Small intestine (tissue), 7 donors: Measurements from ENCODE around the gene KNCN. TPM values are rescaled to one million over a fixed set of nuclear protein-coding genes. Genes with fewer than 3 reads are reported as not detected.

Experiments
- DNase-seq, 2 donors: peaks; one replicate each; pipeline versions ENCODE4 v3.0.0 to v3.0.0-alpha.2; 2013
- FAIRE-seq: peaks from 2 replicates; lab custom pipeline; 2012; peaks lifted over from hg19 to GRCh38; lab: Jason Lieb, UNC
- H3K27ac ChIP-seq, 3 donors: one replicate each; pipeline ENCODE4 v1.5.1; 2013; ENCODE audit warnings: low read length in 2 of 3, mild to moderate bottlenecking in 2 of 3, control low read depth in 1 of 3, inconsistent platforms in 1 of 3, low read depth in 1 of 3, moderate library complexity in 1 of 3
- H3K27me3 ChIP-seq, 3 donors: one replicate each; pipeline ENCODE4 v1.6.1; 2013; ENCODE audit warnings: low read length in 3 of 3, inconsistent platforms in 1 of 3; ENCODE audit not compliant: control insufficient read depth in 3 of 3, insufficient read depth in 3 of 3
- H3K36me3 ChIP-seq, 3 donors: one replicate each; pipeline ENCODE4 v1.6.1; 2013; ENCODE audit warnings: low read length in 3 of 3, inconsistent platforms in 1 of 3, low read depth in 1 of 3, mild to moderate bottlenecking in 1 of 3, moderate library complexity in 1 of 3; ENCODE audit not compliant: control insufficient read depth in 3 of 3, insufficient read depth in 2 of 3
- H3K4me1 ChIP-seq, 3 donors: one replicate each; pipeline ENCODE4 v1.6.1; 2013; ENCODE audit warnings: low read length in 2 of 3, inconsistent platforms in 1 of 3, low read depth in 1 of 3, mild to moderate bottlenecking in 1 of 3, moderate library complexity in 1 of 3; ENCODE audit not compliant: control insufficient read depth in 3 of 3, insufficient read depth in 2 of 3
- H3K4me3 ChIP-seq, 3 donors: one replicate each; pipeline ENCODE4 v1.5.1; 2013; ENCODE audit warnings: low read length in 3 of 3, control low read depth in 1 of 3, inconsistent platforms in 1 of 3, low read depth in 1 of 3, mild to moderate bottlenecking in 1 of 3, moderate library complexity in 1 of 3
- H3K9me3 ChIP-seq, 2 donors: one replicate each; pipeline ENCODE4 v1.6.1; 2013; ENCODE audit warnings: low read depth in 1 of 2, low read length in 1 of 2; ENCODE audit not compliant: control insufficient read depth in 2 of 2, insufficient read depth in 1 of 2
- WGBS, 3 donors: extraction: QIAGEN DNeasy Blood & Tissue Kit; methylation state at CpG; one replicate each; pipeline ENCODE4 v1.1.7; 2013; 5-methylcytosine and 5-hydroxymethylcytosine counted together
- polyA plus RNA-seq, 4 donors: library from polyadenylated mRNA; stranded (reverse) in 3 of 4; unstranded in 1 of 4; fragments of 200-250 nt in 3 of 4; fragments of 120-200 nt in 1 of 4; gene quantifications; one replicate each; pipeline versions ENCODE4 v1.2.1 to v1.2.3, GENCODE V29; 2013
- donor health status: healthy with polysubstance abuse.
- donor health status: control.
- donor health status: control.
- donor health status: Bipolar disorder and iron deficiency.
- donor health status: healthy.

Gene KNCN
- polyA plus RNA-seq, 4 donors = not detected

DNA sequence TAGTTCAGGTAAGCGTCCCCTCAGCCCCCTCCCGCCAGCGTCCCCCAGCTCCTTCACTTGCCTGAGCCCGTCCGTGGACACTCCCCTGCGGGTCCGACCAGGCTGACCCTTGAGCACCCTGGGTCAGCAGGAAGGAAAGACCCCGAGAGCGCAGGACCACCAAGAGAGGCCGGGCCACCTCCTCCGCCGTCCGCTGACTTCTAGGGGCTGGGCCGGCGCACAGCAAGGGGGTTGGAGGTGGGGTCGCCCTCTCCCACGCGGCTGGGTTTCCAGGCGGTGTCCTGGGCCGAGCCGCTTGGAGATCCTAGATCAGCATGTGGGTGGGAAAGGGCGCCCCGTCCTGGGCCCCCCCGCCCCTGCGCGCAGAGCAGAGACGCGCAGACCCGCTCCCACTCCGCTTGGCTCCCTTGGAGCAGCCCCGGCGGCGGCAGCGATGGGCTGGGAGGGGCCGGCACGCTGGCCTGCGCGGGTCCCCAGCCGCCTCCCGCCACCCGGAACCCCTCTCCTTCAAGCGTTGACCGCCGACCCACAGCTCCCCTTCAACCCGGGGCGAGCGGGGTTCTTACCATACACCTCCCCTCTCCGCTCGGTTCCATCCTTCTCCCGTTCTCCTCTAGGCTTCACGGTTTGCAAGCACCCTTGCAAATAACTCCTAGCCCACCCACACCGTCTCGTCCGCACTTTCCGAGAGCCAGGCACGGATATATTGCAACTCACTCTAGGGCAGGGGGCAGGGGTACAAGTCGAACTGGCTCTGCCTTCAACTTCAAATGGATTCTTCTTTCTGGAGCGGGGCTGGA, 7.5 kb downstream of the KNCN start:
- H3K27ac ChIP-seq = no peak overlapping the region
- H3K9me3 ChIP-seq = no peaks in the 10 kb centered on the region
- no peaks in the 10 kb centered on the region for H3K36me3 ChIP-seq
- no peak for FAIRE-seq
- H3K27me3 ChIP-seq = peaks cover 0 to 59% (median 17%) of the 10 kb centered on the region in 3 donors
- H3K4me3 ChIP-seq = no peak overlapping the region
- DNase-seq = no peak
- H3K4me1 ChIP-seq = no peaks in the 10 kb centered on the region
- 5 to 16% (median 10%) methylated on average over 50 to 58 of the region's 58 CpGs for WGBS, 3 donors

DNA sequence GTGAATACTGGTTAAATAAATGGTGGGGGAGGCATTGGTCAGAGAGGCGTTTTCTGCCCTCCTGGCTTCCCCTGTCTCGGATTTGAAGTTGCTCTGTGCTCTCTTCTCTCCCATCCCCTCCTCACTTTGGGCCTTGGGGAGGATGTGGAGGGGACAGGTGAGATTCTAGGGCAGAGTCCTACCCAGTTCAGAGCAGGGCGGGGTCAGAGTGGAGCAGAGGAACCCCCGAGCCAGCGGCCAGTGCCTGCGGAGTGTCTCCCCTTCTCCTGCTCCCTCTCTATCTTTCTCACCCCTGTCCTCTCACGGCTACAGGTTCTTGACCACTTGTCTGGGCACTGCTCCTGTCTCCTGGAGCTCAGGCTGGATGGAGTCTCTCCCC, 8.1 kb downstream of the KNCN start:
- DNase-seq = no peak
- H3K27me3 ChIP-seq = peaks cover 0 to 61% (median 17%) of the 10 kb centered on the region in 3 donors
- no peak for FAIRE-seq
- no peaks in the 10 kb centered on the region for H3K36me3 ChIP-seq
- no peaks in the 10 kb centered on the region for H3K4me1 ChIP-seq
- H3K9me3 ChIP-seq = no peaks in the 10 kb centered on the region
- no peak overlapping the region for H3K4me3 ChIP-seq
- WGBS, 3 donors = 39 to 47% (median 41%) methylated on average over 6 to 7 of the region's 7 CpGs
- no peak overlapping the region for H3K27ac ChIP-seq

- DNase-seq (no peak), FAIRE-seq (no peak)
- no peak overlapping the region for H3K27ac ChIP-seq
- no peaks in the 10 kb centered on the region for H3K4me1 ChIP-seq
- no peak overlapping the region for H3K4me3 ChIP-seq
- WGBS, 3 donors = 73 to 92% (median 79%) methylated on average over 8 to 9 of the region's 9 CpGs
- H3K27me3 ChIP-seq = peaks cover 0 to 51% (median 13%) of the 10 kb centered on the region in 3 donors
- no peaks in the 10 kb centered on the region for H3K9me3 ChIP-seq
- H3K36me3 ChIP-seq = no peaks in the 10 kb centered on the region
These were observed 11.5 kb downstream of the KNCN start for GRCh38 chr1:46539972-46540371.

GRCh38 chr1:46538147-46538546, 13.3 kb downstream of the KNCN start:
- Histone ChIP-seq H3K27ac (no peak overlapping the region), H3K27me3 (peaks cover 3 to 49% (median 8%) of the 10 kb centered on the region in 3 donors), H3K9me3 (no peaks in the 10 kb centered on the region), H3K4me1 (peaks cover 0 to 5% (median 0%) of the 10 kb centered on the region in 3 donors), H3K4me3 (no peak overlapping the region), H3K36me3 (no peaks in the 10 kb centered on the region)
- DNase-seq (peak; percentile 32 to 82), FAIRE-seq (no peak)
- 21 to 56% (median 39%) methylated on average over 2 of the region's 2 CpGs for WGBS, 3 donors

GRCh38 chr1:46537651-46538050, 13.8 kb downstream of the KNCN start:
- Histone ChIP-seq H3K9me3 (no peaks in the 10 kb centered on the region), H3K27me3 (peaks cover 3 to 45% (median 8%) of the 10 kb centered on the region in 3 donors), H3K27ac (no peak overlapping the region), H3K4me1 (peaks cover 0 to 6% (median 0%) of the 10 kb centered on the region in 3 donors), H3K4me3 (no peak overlapping the region), H3K36me3 (no peaks in the 10 kb centered on the region)
- no peak for DNase-seq
- WGBS, 3 donors = 52 to 58% (median 55%) methylated on average over 2 of the region's 2 CpGs
- no peak for FAIRE-seq

DNA sequence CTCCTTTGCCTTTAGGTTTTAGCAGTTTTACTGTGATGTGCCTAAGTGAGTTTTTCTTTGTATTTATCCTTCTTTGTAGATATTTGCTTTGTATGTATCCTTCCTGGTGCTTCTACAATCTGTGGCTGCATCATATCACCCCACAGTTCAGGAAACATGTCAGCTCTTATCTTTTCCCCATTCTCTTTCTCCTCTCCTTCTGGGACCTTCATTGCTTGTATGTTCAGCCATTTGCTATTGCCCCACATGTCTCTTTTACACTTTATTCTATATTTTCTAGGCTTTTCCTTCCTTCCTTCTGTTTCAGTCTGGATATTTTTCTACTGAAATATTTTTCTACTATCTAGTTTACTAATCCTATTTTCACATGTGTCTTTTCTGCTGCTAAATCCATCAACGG, 14.9 kb downstream of the KNCN start:
- H3K36me3 ChIP-seq = no peaks in the 10 kb centered on the region
- no peak overlapping the region for H3K4me3 ChIP-seq
- no peaks in the 10 kb centered on the region for H3K9me3 ChIP-seq
- DNase-seq (no peak), FAIRE-seq (no peak)
- H3K27ac ChIP-seq = no peak overlapping the region
- 89 to 93% (median 89%) methylated on average over 1 of the region's 1 CpG for WGBS, 3 donors
- peaks cover 3 to 48% (median 15%) of the 10 kb centered on the region in 3 donors for H3K27me3 ChIP-seq
- H3K4me1 ChIP-seq = peaks cover 0 to 8% (median 0%) of the 10 kb centered on the region in 3 donors

- H3K4me1 ChIP-seq = peaks cover 0 to 8% (median 0%) of the 10 kb centered on the region in 3 donors
- H3K27me3 ChIP-seq = peaks cover 3 to 54% (median 15%) of the 10 kb centered on the region in 3 donors
- DNase-seq (peak; percentile 32 to 44), FAIRE-seq (no peak)
- no peaks in the 10 kb centered on the region for H3K36me3 ChIP-seq
- no peak overlapping the region for H3K27ac ChIP-seq
- no peak overlapping the region for H3K4me3 ChIP-seq
- 36 to 61% (median 45%) methylated on average over 2 of the region's 2 CpGs for WGBS, 3 donors
- H3K9me3 ChIP-seq = no peaks in the 10 kb centered on the region
These were observed 16.4 kb downstream of the KNCN start for GRCh38 chr1:46535063-46535462.

- 4 to 7% (median 6%) methylated on average over 32 to 71 of the region's 71 CpGs for WGBS, 3 donors
- FAIRE-seq (no peak), DNase-seq (peak in 1 of 2 donors; percentile 64)
- peaks cover 0 to 8% (median 0%) of the 10 kb centered on the region in 3 donors for H3K4me1 ChIP-seq
- H3K36me3 ChIP-seq = no peaks in the 10 kb centered on the region
- peaks cover 3 to 62% (median 19%) of the 10 kb centered on the region in 3 donors for H3K27me3 ChIP-seq
- H3K9me3 ChIP-seq = no peaks in the 10 kb centered on the region
- H3K27ac ChIP-seq = peak overlapping the region in 1 of 3 donors; percentile 58
- H3K4me3 ChIP-seq = peak overlapping the region in 1 of 3 donors; percentile 43
These were observed 18.1 kb downstream of the KNCN start for GRCh38 chr1:46533179-46533864.
